GM10847 (cell line): Measurements from ENCODE around the gene KBTBD12.

ENCODE experiments used
- POLR2A ChIP-seq: IDR thresholded peaks from 2 replicates; pipeline ENCODE4 v1.6.1; 2011; ENCODE audit not compliant: insufficient read length; ENCODE audit errors: extremely low read depth

KBTBD12 gene

DNA sequence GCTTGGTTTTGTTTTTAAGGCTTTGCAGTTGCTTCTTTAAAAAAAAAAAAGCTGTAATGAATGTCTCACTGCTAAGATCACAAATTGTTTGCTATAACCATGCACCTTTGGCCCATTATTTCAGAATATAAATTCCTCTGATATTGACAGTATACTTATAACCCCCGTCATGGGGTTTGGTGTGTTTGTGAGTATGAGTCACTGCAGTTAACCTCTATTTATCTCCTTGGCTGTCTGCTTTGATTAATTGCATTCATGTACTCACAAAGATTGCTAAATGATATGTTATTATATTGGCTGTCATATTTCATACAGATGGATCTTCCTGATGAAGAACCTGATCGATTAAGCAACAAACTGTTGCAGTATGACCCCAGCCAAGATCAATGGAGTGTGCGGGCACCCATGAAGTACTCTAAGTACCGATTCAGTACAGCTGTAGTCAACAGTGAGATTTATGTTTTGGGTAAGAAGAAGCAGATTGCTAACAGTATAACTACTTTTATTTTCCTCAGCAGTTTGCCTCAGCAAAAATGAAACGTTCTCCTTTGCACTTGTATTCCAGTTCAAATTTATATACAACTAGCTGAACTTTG, 14.9 kb downstream of the KBTBD12 start:
- no peak for TF ChIP-seq POLR2A

GRCh38 chr3:127933396-127933795, 18.4 kb downstream of the KBTBD12 start:
- no peak for TF ChIP-seq POLR2A

- TF ChIP-seq POLR2A, result no peak
These were observed 23.8 kb downstream of the KBTBD12 start for GRCh38 chr3:127938800-127939199.

GRCh38 chr3:127940116-127940515, 25.1 kb downstream of the KBTBD12 start:
- TF ChIP-seq POLR2A, result no peak

- no peak for TF ChIP-seq POLR2A
These were observed 27.6 kb downstream of the KBTBD12 start for GRCh38 chr3:127942613-127943012.

DNA sequence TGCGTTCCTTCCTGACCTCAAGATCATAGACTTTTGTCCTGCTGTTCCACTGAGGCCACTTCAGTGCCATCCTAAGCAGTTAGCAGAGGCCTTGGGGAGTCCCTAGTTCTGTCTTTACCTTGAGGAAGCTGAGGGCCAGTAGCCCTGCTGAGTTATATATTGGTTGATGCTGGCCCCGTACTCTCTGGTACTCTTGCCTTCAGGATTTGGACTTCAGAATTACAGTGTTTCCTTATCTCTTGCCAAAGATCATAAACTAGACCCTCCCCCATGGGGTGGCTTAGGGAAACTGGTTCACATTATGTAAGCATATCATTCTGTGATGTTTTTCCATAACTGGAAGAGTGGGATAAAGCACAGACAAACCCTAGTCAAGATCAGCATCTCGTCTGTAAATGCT, 33.2 kb downstream of the KBTBD12 start:
- no peak for TF ChIP-seq POLR2A

DNA sequence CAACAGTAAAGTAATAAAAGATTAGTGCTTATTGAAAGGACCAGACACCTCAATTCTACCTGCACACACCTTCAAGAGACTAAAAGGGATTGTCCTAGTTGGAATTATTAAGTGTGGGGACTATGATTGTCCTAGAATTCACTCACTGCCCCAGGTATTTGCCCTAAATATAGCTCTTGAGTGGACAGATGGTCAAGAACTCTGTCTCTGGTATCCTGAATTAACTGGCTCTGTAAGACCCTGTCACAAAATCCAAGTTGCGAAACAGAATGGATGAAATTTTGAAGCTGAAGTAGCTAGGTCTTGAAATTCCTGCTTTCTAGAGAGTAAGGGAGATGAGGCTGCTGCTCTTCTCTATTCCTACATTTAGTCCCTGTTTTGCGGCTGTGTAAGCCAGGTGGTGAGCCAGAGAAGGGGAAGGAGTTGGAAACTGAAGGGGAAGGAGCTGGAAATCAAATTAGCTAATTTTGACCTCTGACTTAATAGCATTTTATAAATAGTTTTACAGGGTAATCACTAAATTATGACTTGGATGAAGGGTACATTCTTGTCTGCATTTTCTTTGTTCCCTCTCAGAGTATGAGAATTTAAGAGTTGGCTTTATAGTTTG, 34.5 kb downstream of the KBTBD12 start:
- TF ChIP-seq POLR2A, result no peak

GRCh38 chr3:127951276-127951675, 36.2 kb downstream of the KBTBD12 start:
- TF ChIP-seq POLR2A, result no peak

- TF ChIP-seq POLR2A, result no peak
These were observed 38.3 kb downstream of the KBTBD12 start for GRCh38 chr3:127953091-127954035.

DNA sequence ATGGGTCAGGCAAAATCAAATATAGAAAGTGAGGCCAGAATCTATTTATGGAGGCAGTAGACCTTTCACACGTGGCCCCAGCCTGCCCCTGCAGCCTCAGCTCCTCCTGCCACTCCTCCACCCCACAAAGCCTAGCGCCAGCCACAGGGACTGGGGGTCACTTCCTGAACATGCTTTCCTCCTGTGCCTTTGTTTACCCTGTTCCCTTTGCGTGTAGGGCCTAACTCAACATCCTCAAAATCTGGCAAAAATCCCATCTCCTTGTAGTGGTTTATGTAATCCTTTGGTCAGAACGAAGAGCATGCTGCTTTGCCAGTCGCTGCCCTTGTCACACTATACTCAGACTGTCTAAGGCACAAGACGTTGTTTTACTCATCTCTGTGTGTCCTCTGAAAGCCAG, 39.6 kb downstream of the KBTBD12 start:
- TF ChIP-seq POLR2A, result no peak

DNA sequence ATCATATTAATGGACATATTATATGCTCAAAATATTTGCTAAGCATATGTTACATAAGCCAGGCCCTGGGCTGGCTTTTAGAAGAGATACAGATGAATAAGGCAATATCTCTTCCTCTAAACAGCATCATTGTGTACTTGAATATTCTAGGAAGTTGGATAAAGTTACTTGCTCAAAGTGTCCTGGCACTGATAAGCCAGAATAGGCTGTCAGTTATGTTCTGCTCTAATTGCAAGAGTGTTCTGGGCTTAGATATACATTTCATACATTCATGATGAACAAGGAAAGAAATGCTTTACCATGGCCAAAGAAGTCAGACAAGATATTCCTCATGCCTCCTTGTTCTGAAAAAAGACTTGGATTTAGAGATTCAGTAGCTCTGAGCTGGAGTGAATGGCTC, 40.7 kb downstream of the KBTBD12 start:
- TF ChIP-seq POLR2A, result no peak

- no peak for TF ChIP-seq POLR2A
These were observed 44.0 kb downstream of the KBTBD12 start for GRCh38 chr3:127959041-127959440.

DNA sequence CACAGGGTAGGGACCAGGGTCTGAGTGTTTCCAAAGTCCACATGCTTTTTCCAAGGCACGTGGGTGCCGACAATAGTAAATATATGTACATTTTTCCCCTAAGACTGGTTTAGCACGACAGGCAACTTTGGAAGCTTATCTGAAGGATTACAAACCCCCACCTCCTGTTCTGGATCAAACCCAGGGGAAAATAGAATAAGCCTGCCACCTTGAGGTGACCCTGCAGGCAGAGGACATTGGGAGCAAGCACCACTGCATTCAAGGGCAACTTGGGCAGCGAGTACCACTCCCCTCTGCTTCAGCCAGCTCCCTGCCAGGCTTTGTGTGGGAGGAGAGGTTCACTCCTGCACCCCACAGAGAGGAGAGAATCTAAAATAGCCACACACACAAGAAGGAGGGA, 44.8 kb downstream of the KBTBD12 start:
- no peak for TF ChIP-seq POLR2A

GRCh38 chr3:127960421-127960965, 45.5 kb downstream of the KBTBD12 start:
- no peak for TF ChIP-seq POLR2A

DNA sequence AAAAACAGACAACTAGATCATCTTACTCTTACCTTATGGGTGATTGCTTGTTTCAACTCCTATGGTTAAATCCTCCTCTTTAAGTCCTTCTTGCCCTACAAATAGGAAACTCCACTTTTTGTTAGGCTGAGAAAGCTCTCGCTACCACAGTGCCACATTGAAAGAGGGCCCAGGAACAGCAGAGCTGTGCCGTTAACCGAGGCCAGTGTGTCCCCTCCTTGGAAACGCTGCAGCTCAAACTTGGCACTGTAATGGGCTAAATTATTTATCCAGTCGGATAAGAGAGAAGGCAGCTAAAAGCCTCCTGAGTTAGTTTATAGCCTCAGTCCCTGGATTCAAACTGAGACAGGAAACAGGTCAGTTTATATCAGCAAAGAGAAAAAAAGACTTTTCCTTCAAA, 46.1 kb downstream of the KBTBD12 start:
- TF ChIP-seq POLR2A, result no peak

DNA sequence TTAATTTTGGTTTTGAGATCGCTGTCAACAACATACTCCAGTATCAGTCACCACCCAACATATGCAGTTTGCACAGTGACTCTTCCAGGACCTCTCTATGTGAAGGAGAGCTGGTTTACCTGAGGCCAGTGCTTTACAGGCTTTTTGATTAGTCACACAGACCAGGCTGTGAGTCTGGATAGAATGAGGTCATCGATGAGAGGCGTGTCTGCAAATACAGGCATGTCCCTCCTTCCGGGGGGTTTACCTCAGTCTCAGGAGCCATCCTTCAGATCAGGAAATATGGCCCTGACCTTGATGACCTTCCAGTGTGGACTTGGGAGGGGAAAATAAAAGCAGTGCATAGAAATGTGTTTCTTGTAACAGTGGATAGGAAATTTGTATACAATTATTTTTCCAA, 46.9 kb downstream of the KBTBD12 start:
- no peak for TF ChIP-seq POLR2A
